ENCODE results near the gene MAP3K9. TPM values are rescaled to one million over a fixed set of nuclear protein-coding genes. Genes with fewer than 3 reads are reported as not detected.

Gene MAP3K9
- total and polyA plus RNA-seq, 2 of the 8 experiments (the other 6 are each of a cell fraction or from before 2014, with no cell fraction given), result 9.8 to 24.7 TPM

GRCh38 chr14:70830998-70831781, 21.9 kb upstream of the MAP3K9 start:
- no peak for FAIRE-seq
- H3K18ac ChIP-seq (ENCODE audit: extremely low read depth, low read length), result no peak overlapping the region
- no peaks in the 10 kb centered on the region for H3K27me3 ChIP-seq (replicated peaks in 1 of 4; ENCODE audit: control insufficient read depth in 3 of 4, extremely low read depth in 1 of 4, insufficient read depth in 3 of 4, low read length in 3 of 4)
- no peak overlapping the region for H3K4me3 ChIP-seq (ENCODE audit: extremely low read depth in 1 of 4, insufficient read depth in 2 of 4, low read depth in 3 of 4, low read length in 4 of 4)
- H3K23me2 ChIP-seq (ENCODE audit: low read depth, low read length), result no peaks in the 10 kb centered on the region; the same call in 1 of the 2 replicates
- H3K79me1 ChIP-seq (ENCODE audit: low read depth, low read length), result no peaks in the 10 kb centered on the region
- H3K4ac ChIP-seq (replicated peaks; ENCODE audit: insufficient read length, low read depth, low read length), result no peak overlapping the region
- no peak overlapping the region for H2AK5ac ChIP-seq (ENCODE audit: low read depth, low read length)
- H3K27ac ChIP-seq (ENCODE audit: low read depth, low read length), result no peak overlapping the region; the same call in 1 of the 2 replicates
- H3K9me3 ChIP-seq (ENCODE audit: insufficient read depth in 2 of 2, low read depth in 1 of 2, low read length in 1 of 2), result peaks cover 4 to 18% of the 10 kb centered on the region in 2 experiments
- no peak overlapping the region for H4K5ac ChIP-seq (ENCODE audit: insufficient read length, low read depth, low read length)
- POLR2A ChIA-PET (ENCODE audit: partially characterized antibody), result interaction anchor here (1.0 to 1.6 kb wide), 2 partner anchors 8 to 9 kb away, joined by 3 to 4 read pairs; no protein-coding TSS in a partner anchor
- H2BK12ac ChIP-seq (ENCODE audit: low read depth, low read length), result no peak overlapping the region
- H2BK15ac ChIP-seq (ENCODE audit: low read length), result no peak overlapping the region
- CTCF ChIA-PET (ENCODE audit: partially characterized antibody), result interaction anchor here (0.6 to 2.6 kb wide), 5 partner anchors 10 to 694 kb away, joined by 3 to 10 read pairs (median 4); partner anchors contain the start of gene PCNX1
- no peak overlapping the region for H3K56ac ChIP-seq (replicated peaks; ENCODE audit: insufficient read length, low read depth, low read length)
- 72% methylated on average over 5 of the region's 5 CpGs; no CpG with 5 or more reads in 1 of the 2 experiments for WGBS, 2 experiments (ENCODE audit: extremely low coverage in 1 of 2, insufficient coverage in 1 of 2, insufficient read length in 1 of 2, insufficient replicate concordance in 2 of 2, low coverage in 1 of 2, low lambda C conversion rate in 2 of 2, missing lambda C conversion rate in 1 of 2)
- no peaks in the 10 kb centered on the region for H3K4me1 ChIP-seq (replicated peaks in 1 of 4; ENCODE audit: control insufficient read depth in 3 of 4, insufficient read depth in 4 of 4, low read length in 3 of 4)
- H3K79me2 ChIP-seq (ENCODE audit: control insufficient read depth in 1 of 2, insufficient read depth in 2 of 2, low read length in 2 of 2), result no peaks in the 10 kb centered on the region
- TF ChIP-seq ATF2 (IDR thresholded peaks at IDR 0.05; ENCODE audit: low read length), result no peak
- no peak for TF ChIP-seq TAF7 (optimal IDR thresholded peaks at IDR 0.05; ENCODE audit: borderline replicate concordance, low read depth, low read length)
- no peak overlapping the region for H2BK5ac ChIP-seq (ENCODE audit: low read depth, low read length)
- no peak for DNase-seq (ENCODE audit: low read depth in 1 of 2, low spot score in 2 of 2)
- no peaks in the 10 kb centered on the region for H4K20me1 ChIP-seq (replicated peaks in 1 of 2; ENCODE audit: control insufficient read depth in 1 of 2, insufficient read depth in 2 of 2, low read length in 2 of 2)
- H3K4me2 ChIP-seq (ENCODE audit: insufficient read depth in 1 of 2, low read depth in 2 of 2, low read length in 2 of 2), result no peak overlapping the region
- no peak overlapping the region for H2BK20ac ChIP-seq (ENCODE audit: low read length)
- no peak overlapping the region for H4K91ac ChIP-seq (replicated peaks; ENCODE audit: insufficient read length, low read length)
- no peak overlapping the region for H3K14ac ChIP-seq (ENCODE audit: insufficient read length)
- H2AFZ ChIP-seq (ENCODE audit: low read length), result no peak overlapping the region
- H2BK120ac ChIP-seq (replicated peaks; ENCODE audit: low read depth, low read length), result no peak overlapping the region
- H3K36me3 ChIP-seq (ENCODE audit: control insufficient read depth in 2 of 4, insufficient read depth in 4 of 4, low read length in 3 of 4), result no peaks in the 10 kb centered on the region
- H3K23ac ChIP-seq (ENCODE audit: insufficient read length), result no peak overlapping the region
- no peak overlapping the region for H4K8ac ChIP-seq (ENCODE audit: extremely low read depth, insufficient read depth, low read length)
- no peak overlapping the region for H3K9ac ChIP-seq (replicated peaks in 1 of 4; ENCODE audit: extremely low read depth in 1 of 4, low read depth in 3 of 4, low read length in 3 of 4)

All from H1 (cell line).